NT2/D1 (cell line): ENCODE measurements around the gene TBC1D20.

ENCODE experiments used
- YY1 ChIP-seq: IDR thresholded peaks from 2 replicates; pipeline ENCODE4 v1.6.1; 2011; ENCODE audit not compliant: insufficient read length, insufficient read depth
- ZNF274 ChIP-seq: IDR thresholded peaks from 2 replicates; pipeline ENCODE4 v1.6.1; 2011; ENCODE audit warnings: mild to moderate bottlenecking, low read depth, low read length

DNA sequence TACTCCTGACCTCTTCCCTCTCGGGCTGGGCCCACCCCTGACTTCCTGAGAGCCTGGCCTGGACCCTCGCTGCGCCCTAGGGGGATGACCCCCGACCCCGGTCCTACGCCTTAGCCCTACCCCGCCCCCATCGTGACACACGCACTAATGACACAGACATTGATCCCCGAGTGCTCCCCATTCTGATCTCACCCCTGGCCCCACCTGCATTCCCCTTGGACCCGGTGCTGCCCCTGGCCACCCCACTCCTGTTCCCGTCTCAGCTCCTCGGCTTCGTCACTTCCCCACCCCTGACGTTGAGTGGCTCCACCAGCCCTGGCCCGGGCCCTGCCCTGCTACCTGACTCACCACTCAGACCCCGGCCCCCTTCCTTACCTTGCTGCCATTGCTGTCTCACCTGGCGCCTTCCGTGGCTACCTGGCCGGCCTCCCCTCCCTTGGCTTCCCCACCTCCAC lies 42.1 kb downstream of the TBC1D20 start:
- no peak for TF ChIP-seq YY1
- no peak for TF ChIP-seq ZNF274
